Transverse colon (tissue), 3 donors: Measurements from ENCODE around the gene SKIDA1.
"Not testable (repeated sequence)": the region's sequence is repeated elsewhere in the genome, so short reads cannot be mapped to it uniquely, and the experiment has no call there.

Experiments
- CTCF ChIP-seq, 5 experiments: fragments of 200-600 bp in 3 of 5; fragments of 450-650 bp in 2 of 5; sonication (generic) in 3 of 5; IDR thresholded peaks; 1 replicate in 2 of 5; 2 replicates in 3 of 5; pipeline ENCODE4 v1.5.1; 2016 to 2017; ENCODE audit warnings: antibody characterized with exemption in 5 of 5, inconsistent platforms in 3 of 5, mild to moderate bottlenecking in 2 of 5, moderate library complexity in 1 of 5
- EP300 ChIP-seq: sonication (generic); formaldehyde crosslinking; IDR thresholded peaks from one replicate; pipeline ENCODE4 v1.6.1; 2017; ENCODE audit warnings: antibody characterized with exemption, low read depth
- POLR2A ChIP-seq: fragments of 450-650 bp; IDR thresholded peaks from one replicate; pipeline ENCODE4 v1.6.1; 2016; ENCODE audit warnings: antibody characterized with exemption, mild to moderate bottlenecking, moderate library complexity

- TF ChIP-seq CTCF (IDR thresholded peaks at IDR 0.05); EP300; POLR2A: not testable (repeated sequence)
These were observed 33.5 kb upstream of the SKIDA1 start for GRCh38 chr10:21558984-21559383.
